WTC11 (cell line): ENCODE data around the gene HNRNPC. TPM values are rescaled to one million over a fixed set of nuclear protein-coding genes. Genes with fewer than 3 reads are reported as not detected.

Experiments
- ATAC-seq: fragments of 200-7000 bp; cut with Tn5 transposase; 2 replicates; pipeline ENCODE4 v1.10.0; 2021; ENCODE audit warnings: mild to moderate bottlenecking, moderate library complexity
- CTCF ChIA-PET: fragments of 300-600 bp; sonication (Branson Sonifier 250); formaldehyde crosslinking; loops from one replicate; lab custom pipeline; 2021; ENCODE audit warnings: antibody characterized with exemption; lab: Charles Lee
- POLR2A ChIA-PET: fragments of 350-600 bp; sonication (Branson Sonifier 250); formaldehyde crosslinking; loops from one replicate; lab custom pipeline; 2021; ENCODE audit warnings: antibody characterized with exemption; lab: Charles Lee
- DNase-seq: peaks from one replicate; pipeline ENCODE4 v3.0.0; 2021; ENCODE audit warnings: low spot score
- H3K27ac Mint-ChIP-seq: 2 replicates; pipeline ENCODE4 v1.8.0; 2021; ENCODE audit warnings: mixed read lengths
- H3K27me3 Mint-ChIP-seq: 2 replicates; pipeline ENCODE4 v1.8.0; 2021; ENCODE audit warnings: low read depth, mild to moderate bottlenecking, moderate library complexity, mixed read lengths
- H3K36me3 Mint-ChIP-seq: 2 replicates; pipeline ENCODE4 v1.8.0; 2021; ENCODE audit warnings: mixed read lengths
- H3K4me1 Mint-ChIP-seq: 2 replicates; pipeline ENCODE4 v1.8.0; 2022; ENCODE audit warnings: mixed read lengths
- H3K4me3 Mint-ChIP-seq: 2 replicates; pipeline ENCODE4 v1.8.0; 2021; ENCODE audit warnings: mild to moderate bottlenecking, moderate library complexity, mixed read lengths
- H3K9me3 Mint-ChIP-seq: 2 replicates; pipeline ENCODE4 v1.8.0; 2021; ENCODE audit warnings: mixed read lengths
- AR ChIP-seq: fragments of 250-450 bp; sonication (Bioruptor Pico); IDR thresholded peaks from 2 replicates; pipeline ENCODE4 v1.9.0; 2021; ENCODE audit warnings: mild to moderate bottlenecking
- ATF1 ChIP-seq: sonication (generic); formaldehyde crosslinking; IDR thresholded peaks from 2 replicates; pipeline ENCODE4 v1.8.1; 2023; ENCODE audit warnings: mild to moderate bottlenecking, moderate library complexity, missing genetic modification reagents
- ATF2 ChIP-seq: sonication (generic); formaldehyde crosslinking; IDR thresholded peaks from 2 replicates; pipeline ENCODE4 v1.8.1; 2022; ENCODE audit warnings: low read depth, missing genetic modification reagents, borderline replicate concordance
- CREM ChIP-seq: sonication (generic); formaldehyde crosslinking; IDR thresholded peaks from 2 replicates; pipeline ENCODE4 v1.8.1; 2022; ENCODE audit warnings: mild to moderate bottlenecking, missing genetic modification reagents, moderate library complexity
- CTCF ChIP-seq: fragments of 200-600 bp; IDR thresholded peaks from 2 replicates; pipeline ENCODE4 v1.8.0; 2022; ENCODE audit warnings: antibody characterized with exemption
- E2F5 ChIP-seq: sonication (generic); formaldehyde crosslinking; IDR thresholded peaks from 2 replicates; pipeline ENCODE4 v1.8.1; 2022; ENCODE audit warnings: mild to moderate bottlenecking, moderate library complexity, missing genetic modification reagents
- ELF4 ChIP-seq: sonication (generic); formaldehyde crosslinking; IDR thresholded peaks from 2 replicates; pipeline ENCODE4 v1.8.1; 2022; ENCODE audit warnings: low read depth, mild to moderate bottlenecking, moderate library complexity, missing genetic modification reagents
- ERG ChIP-seq: fragments of 250-450 bp; sonication (Bioruptor Pico); IDR thresholded peaks from 2 replicates; pipeline ENCODE4 v1.8.0; 2021; ENCODE audit warnings: mild to moderate bottlenecking
- GABPB1 ChIP-seq: sonication (generic); formaldehyde crosslinking; IDR thresholded peaks from 2 replicates; pipeline ENCODE4 v1.8.1; 2023; ENCODE audit warnings: mild to moderate bottlenecking, missing genetic modification reagents
- HMGXB4 ChIP-seq: sonication (generic); formaldehyde crosslinking; IDR thresholded peaks from 2 replicates; pipeline ENCODE4 v1.8.1; 2023; ENCODE audit warnings: mild to moderate bottlenecking, moderate library complexity, missing genetic modification reagents
- JUN ChIP-seq: sonication (generic); formaldehyde crosslinking; IDR thresholded peaks from 2 replicates; pipeline ENCODE4 v1.8.0; 2023; ENCODE audit warnings: mild to moderate bottlenecking, missing genetic modification reagents
- MXD4 ChIP-seq: fragments of 250-450 bp; sonication (Bioruptor Pico); IDR thresholded peaks from 2 replicates; pipeline ENCODE4 v1.8.0; 2021; ENCODE audit warnings: mild to moderate bottlenecking, moderate library complexity, borderline replicate concordance
- NFATC4 ChIP-seq: fragments of 250-450 bp; sonication (Bioruptor Pico); IDR thresholded peaks from 2 replicates; pipeline ENCODE4 v1.9.0; 2021; ENCODE audit warnings: mild to moderate bottlenecking
- NR3C1 ChIP-seq: sonication (generic); formaldehyde crosslinking; conservative IDR thresholded peaks from 2 replicates; pipeline ENCODE4 v1.8.1; 2023; ENCODE audit warnings: low read depth, mild to moderate bottlenecking, missing genetic modification reagents
- PREB ChIP-seq: sonication (generic); formaldehyde crosslinking; IDR thresholded peaks from 2 replicates; pipeline ENCODE4 v1.8.1; 2022; ENCODE audit warnings: mild to moderate bottlenecking, missing genetic modification reagents, moderate library complexity, borderline replicate concordance
- PRRX2 ChIP-seq: fragments of 250-450 bp; sonication (Bioruptor Pico); IDR thresholded peaks from 2 replicates; pipeline ENCODE4 v1.8.0; 2021; ENCODE audit warnings: mild to moderate bottlenecking
- TCF7 ChIP-seq: sonication (generic); formaldehyde crosslinking; IDR thresholded peaks from 2 replicates; pipeline ENCODE4 v1.8.0; 2022; ENCODE audit warnings: mild to moderate bottlenecking, low read depth, missing genetic modification reagents, moderate library complexity
- TEAD4 ChIP-seq: sonication (generic); formaldehyde crosslinking; IDR thresholded peaks from 2 replicates; pipeline ENCODE4 v1.8.0; 2022; ENCODE audit warnings: mild to moderate bottlenecking, missing genetic modification reagents
- USF2 ChIP-seq: sonication (generic); formaldehyde crosslinking; IDR thresholded peaks from 2 replicates; pipeline ENCODE4 v1.8.1; 2023; ENCODE audit warnings: mild to moderate bottlenecking, missing genetic modification reagents, moderate library complexity
- ZNF263 ChIP-seq: sonication (generic); formaldehyde crosslinking; IDR thresholded peaks from 2 replicates; pipeline ENCODE4 v1.8.1; 2022; ENCODE audit warnings: low read depth, mild to moderate bottlenecking, moderate library complexity, missing genetic modification reagents
- ZNF396 ChIP-seq: fragments of 250-450 bp; sonication (Bioruptor Pico); IDR thresholded peaks from 2 replicates; pipeline ENCODE4 v1.8.0; 2021; ENCODE audit warnings: mild to moderate bottlenecking, moderate library complexity, borderline replicate concordance
- ZNF423 ChIP-seq: fragments of 250-450 bp; sonication (Bioruptor Pico); IDR thresholded peaks from 2 replicates; pipeline ENCODE4 v2.1.2; 2022; ENCODE audit warnings: mild to moderate bottlenecking, moderate library complexity
- total RNA-seq: library from RNA; stranded (reverse); gene quantifications from 3 replicates; pipeline ENCODE4 v1.2.3, GENCODE V29; 2021

HNRNPC gene
- total RNA-seq, 1 experiment from 2014 or later: 982 TPM

- H3K4me1 Mint-ChIP-seq: no peaks in the 10 kb centered on the region
- TF ChIP-seq ZNF263 (CRISPR knock-in tag) (no peak), E2F5 (CRISPR knock-in tag) (no peak), GABPB1 (CRISPR knock-in tag) (no peak)
- DNase-seq: no peak
- H3K36me3 Mint-ChIP-seq: no peaks in the 10 kb centered on the region
- CTCF ChIA-PET: no interaction called here
- no peaks in the 10 kb centered on the region for H3K27me3 Mint-ChIP-seq
- no peak overlapping the region for H3K4me3 Mint-ChIP-seq
- H3K27ac Mint-ChIP-seq: no peak overlapping the region
- no peak for ATAC-seq
- POLR2A ChIA-PET: no interaction called here
- peaks cover 27% of the 10 kb centered on the region for H3K9me3 Mint-ChIP-seq
Measured at GRCh38 chr14:21185491-21185890, 83.8 kb downstream of the HNRNPC start.

GRCh38 chr14:21184254-21184653, 85.0 kb downstream of the HNRNPC start:
- no peak overlapping the region for H3K4me3 Mint-ChIP-seq
- no peak overlapping the region for H3K27ac Mint-ChIP-seq
- no peaks in the 10 kb centered on the region for H3K36me3 Mint-ChIP-seq
- H3K4me1 Mint-ChIP-seq: no peaks in the 10 kb centered on the region
- ChIA-PET POLR2A (no interaction called here), CTCF (no interaction called here)
- ATAC-seq (no peak), DNase-seq (no peak)
- TF ChIP-seq USF2 (CRISPR knock-in tag) (no peak), CREM (no peak), ZNF423 (CRISPR knock-in tag) (no peak), PREB (CRISPR knock-in tag) (no peak), TEAD4 (CRISPR knock-in tag) (no peak), ERG (CRISPR knock-in tag) (no peak), JUN (CRISPR knock-in tag) (no peak), HMGXB4 (no peak), ELF4 (CRISPR knock-in tag) (no peak)
- H3K27me3 Mint-ChIP-seq: no peaks in the 10 kb centered on the region
- peaks cover 27% of the 10 kb centered on the region for H3K9me3 Mint-ChIP-seq

GRCh38 chr14:21182166-21182565, 87.1 kb downstream of the HNRNPC start:
- ChIA-PET POLR2A (no interaction called here), CTCF (interaction anchor here (1.0 kb wide), 1 partner anchor 10 kb away, joined by 3 read pairs; no protein-coding TSS in a partner anchor)
- ATAC-seq (no peak), DNase-seq (no peak)
- no peaks in the 10 kb centered on the region; the same call in 1 of the 2 replicates for H3K27me3 Mint-ChIP-seq
- no peak overlapping the region for H3K27ac Mint-ChIP-seq
- H3K4me1 Mint-ChIP-seq: no peaks in the 10 kb centered on the region
- H3K4me3 Mint-ChIP-seq: no peak overlapping the region
- peaks cover 27% of the 10 kb centered on the region for H3K9me3 Mint-ChIP-seq
- no peaks in the 10 kb centered on the region for H3K36me3 Mint-ChIP-seq
- no peak for TF ChIP-seq MXD4 (CRISPR knock-in tag)
- no peak for TF ChIP-seq AR (CRISPR knock-in tag)
- no peak for TF ChIP-seq TCF7 (CRISPR knock-in tag)
- no peak for TF ChIP-seq ATF1 (CRISPR knock-in tag)
- no peak for TF ChIP-seq ZNF396 (CRISPR knock-in tag)
- TF ChIP-seq CTCF: no peak
- TF ChIP-seq PRRX2 (CRISPR knock-in tag): no peak
- no peak for TF ChIP-seq NFATC4 (CRISPR knock-in tag)
- no peak for TF ChIP-seq NR3C1
- no peak for TF ChIP-seq ATF2 (CRISPR knock-in tag)
